ENCODE results near the gene IMMP2L.

DNA sequence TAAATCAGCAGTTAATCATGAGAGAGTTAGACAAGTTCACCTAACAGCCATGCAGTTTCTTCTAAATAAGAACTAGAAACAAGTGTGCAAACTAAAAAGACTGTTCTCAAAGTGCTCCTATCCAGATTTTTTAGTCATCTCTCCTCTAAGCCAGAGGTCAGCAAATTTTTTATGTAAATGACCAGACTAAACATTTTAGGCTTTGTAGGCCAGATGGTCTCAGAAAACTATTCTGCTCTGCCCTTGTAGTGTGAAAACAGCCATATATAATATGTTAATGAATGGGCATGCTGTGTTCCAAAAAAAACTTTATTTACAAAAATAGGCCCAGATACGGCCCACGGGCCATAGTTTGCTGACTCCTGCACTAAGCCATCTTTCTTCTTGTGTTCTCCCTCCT is 734.4 kb downstream of the IMMP2L start:
- TF ChIP-seq, protein P1, sequence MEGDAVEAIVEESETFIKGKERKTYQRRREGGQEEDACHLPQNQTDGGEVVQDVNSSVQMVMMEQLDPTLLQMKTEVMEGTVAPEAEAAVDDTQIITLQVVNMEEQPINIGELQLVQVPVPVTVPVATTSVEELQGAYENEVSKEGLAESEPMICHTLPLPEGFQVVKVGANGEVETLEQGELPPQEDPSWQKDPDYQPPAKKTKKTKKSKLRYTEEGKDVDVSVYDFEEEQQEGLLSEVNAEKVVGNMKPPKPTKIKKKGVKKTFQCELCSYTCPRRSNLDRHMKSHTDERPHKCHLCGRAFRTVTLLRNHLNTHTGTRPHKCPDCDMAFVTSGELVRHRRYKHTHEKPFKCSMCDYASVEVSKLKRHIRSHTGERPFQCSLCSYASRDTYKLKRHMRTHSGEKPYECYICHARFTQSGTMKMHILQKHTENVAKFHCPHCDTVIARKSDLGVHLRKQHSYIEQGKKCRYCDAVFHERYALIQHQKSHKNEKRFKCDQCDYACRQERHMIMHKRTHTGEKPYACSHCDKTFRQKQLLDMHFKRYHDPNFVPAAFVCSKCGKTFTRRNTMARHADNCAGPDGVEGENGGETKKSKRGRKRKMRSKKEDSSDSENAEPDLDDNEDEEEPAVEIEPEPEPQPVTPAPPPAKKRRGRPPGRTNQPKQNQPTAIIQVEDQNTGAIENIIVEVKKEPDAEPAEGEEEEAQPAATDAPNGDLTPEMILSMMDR (IDR thresholded peaks at IDR 0.05) = no peak
- TF ChIP-seq POLR2A (IDR thresholded peaks at IDR 0.05) = no peak

All from thyroid gland (tissue), 4 donors.